ENCODE measurements around the gene DISC1. TPM values are rescaled to one million over a fixed set of nuclear protein-coding genes. Genes with fewer than 3 reads are reported as not detected.
"Not testable (repeated sequence)": the region's sequence is repeated elsewhere in the genome, so short reads cannot be mapped to it uniquely, and the experiment has no call there.

DISC1 gene
- polyA plus RNA-seq, 3 donors: 5.5 to 14.7 (median 5.8) TPM

DNA sequence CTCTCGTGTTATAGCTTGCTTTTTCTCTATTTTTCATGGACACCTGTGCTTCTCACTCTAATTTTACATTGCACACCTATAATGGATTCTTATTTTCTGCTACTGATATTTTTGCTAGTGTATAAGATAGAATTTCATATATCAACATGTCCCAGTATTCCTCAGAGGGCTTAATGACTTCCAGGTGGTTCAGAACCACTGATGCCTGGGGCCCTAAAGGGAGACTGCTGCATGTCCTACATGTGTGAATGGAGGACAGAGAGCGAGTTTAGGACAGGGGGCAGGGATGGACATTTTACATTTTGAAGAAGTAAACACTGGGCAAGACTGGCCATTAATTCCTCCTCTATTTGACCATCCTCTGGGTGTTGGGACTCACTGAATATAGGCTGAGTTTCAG, 100.6 kb downstream of the DISC1 start:
- Histone ChIP-seq H3K4me1 (ENCODE audit: control insufficient read depth in 1 of 2, insufficient read depth in 2 of 2, low read length in 2 of 2) (peaks cover 19% of the 10 kb centered on the region in 2 donors), H3K4me3 (replicated peaks in 1 of 3; ENCODE audit: low read depth in 2 of 3, low read length in 3 of 3) (no peak overlapping the region), H3K27ac (ENCODE audit: low read depth in 1 of 2, low read length in 2 of 2) (no peak overlapping the region), H3K79me2 (ENCODE audit: insufficient read depth, low read length) (peaks cover 31% of the 10 kb centered on the region), H3K36me3 (replicated peaks in 1 of 2; ENCODE audit: control insufficient read depth in 1 of 2, insufficient read depth in 2 of 2, low read length in 2 of 2) (peaks cover 0 to 23% of the 10 kb centered on the region in 2 donors), H4K20me1 (ENCODE audit: insufficient read depth, low read length) (peaks cover 59% of the 10 kb centered on the region), H3K4me2 (replicated peaks; ENCODE audit: extremely low read depth, low read length, poor library complexity, severe bottlenecking) (no peak overlapping the region), H3K27me3 (ENCODE audit: control insufficient read depth in 2 of 2, insufficient read depth in 2 of 2, low read length in 2 of 2) (no peaks in the 10 kb centered on the region), H3K9me3 (replicated peaks in 1 of 2; ENCODE audit: control insufficient read depth in 1 of 2, insufficient read depth in 1 of 2, low read length in 2 of 2) (no peaks in the 10 kb centered on the region), H3K9ac (ENCODE audit: insufficient read depth, low read length, poor library complexity, severe bottlenecking) (no peak overlapping the region), H2AFZ (ENCODE audit: insufficient read depth, low read depth, low read length, poor library complexity, severe bottlenecking) (no peak overlapping the region)
- intact Hi-C loops (cut with micrococcal nuclease): no loop called here
- DNase-seq: no peak
- Mint-ChIP-seq H3K27me3 (ENCODE audit: low read depth in 3 of 3) (no peaks in the 10 kb centered on the region), H3K27ac (no peak overlapping the region), H3K4me1 (peaks cover 22% of the 10 kb centered on the region), H3K36me3 (peaks cover 18 to 21% of the 10 kb centered on the region in 2 donors), H3K4me3 (no peak overlapping the region), H3K9me3 (no peaks in the 10 kb centered on the region)
- TF ChIP-seq, protein P1, sequence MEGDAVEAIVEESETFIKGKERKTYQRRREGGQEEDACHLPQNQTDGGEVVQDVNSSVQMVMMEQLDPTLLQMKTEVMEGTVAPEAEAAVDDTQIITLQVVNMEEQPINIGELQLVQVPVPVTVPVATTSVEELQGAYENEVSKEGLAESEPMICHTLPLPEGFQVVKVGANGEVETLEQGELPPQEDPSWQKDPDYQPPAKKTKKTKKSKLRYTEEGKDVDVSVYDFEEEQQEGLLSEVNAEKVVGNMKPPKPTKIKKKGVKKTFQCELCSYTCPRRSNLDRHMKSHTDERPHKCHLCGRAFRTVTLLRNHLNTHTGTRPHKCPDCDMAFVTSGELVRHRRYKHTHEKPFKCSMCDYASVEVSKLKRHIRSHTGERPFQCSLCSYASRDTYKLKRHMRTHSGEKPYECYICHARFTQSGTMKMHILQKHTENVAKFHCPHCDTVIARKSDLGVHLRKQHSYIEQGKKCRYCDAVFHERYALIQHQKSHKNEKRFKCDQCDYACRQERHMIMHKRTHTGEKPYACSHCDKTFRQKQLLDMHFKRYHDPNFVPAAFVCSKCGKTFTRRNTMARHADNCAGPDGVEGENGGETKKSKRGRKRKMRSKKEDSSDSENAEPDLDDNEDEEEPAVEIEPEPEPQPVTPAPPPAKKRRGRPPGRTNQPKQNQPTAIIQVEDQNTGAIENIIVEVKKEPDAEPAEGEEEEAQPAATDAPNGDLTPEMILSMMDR (IDR thresholded peaks at IDR 0.05): no peak
- no CpG with 5 or more reads among the region's 2 CpGs for WGBS (ENCODE audit: insufficient coverage)

DNA sequence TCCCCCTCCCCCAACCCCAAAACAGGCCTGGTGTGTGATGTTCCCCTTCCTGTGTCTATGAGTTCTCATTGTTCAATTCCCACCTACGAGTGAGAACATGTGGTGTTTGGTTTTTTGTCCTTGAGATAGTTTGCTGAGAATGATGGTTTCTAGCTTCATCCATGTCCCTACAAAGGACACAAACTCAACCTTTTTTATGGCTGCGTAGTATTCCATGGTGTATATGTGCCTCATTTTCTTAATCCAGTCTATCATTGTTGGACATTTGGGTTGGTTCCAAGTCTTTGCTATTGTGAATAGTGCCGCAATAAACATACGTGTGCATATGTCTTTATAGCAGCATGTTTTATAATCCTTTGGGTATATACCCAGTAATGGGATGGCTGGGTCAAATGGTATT, 102.4 kb downstream of the DISC1 start:
- H3K4me3 ChIP-seq (replicated peaks in 1 of 3; ENCODE audit: low read depth in 2 of 3, low read length in 3 of 3); H3K27ac ChIP-seq (ENCODE audit: low read depth in 1 of 2, low read length in 2 of 2); H2AFZ ChIP-seq (ENCODE audit: insufficient read depth, low read depth, low read length, poor library complexity, severe bottlenecking); H3K27ac Mint-ChIP-seq; DNase-seq; H3K27me3 Mint-ChIP-seq (ENCODE audit: low read depth in 3 of 3); H3K36me3 ChIP-seq (replicated peaks in 1 of 2; ENCODE audit: control insufficient read depth in 1 of 2, insufficient read depth in 2 of 2, low read length in 2 of 2); H3K9me3 Mint-ChIP-seq; H3K4me3 Mint-ChIP-seq; H3K27me3 ChIP-seq (ENCODE audit: control insufficient read depth in 2 of 2, insufficient read depth in 2 of 2, low read length in 2 of 2); H3K4me2 ChIP-seq (replicated peaks; ENCODE audit: extremely low read depth, low read length, poor library complexity, severe bottlenecking); intact Hi-C loops (cut with micrococcal nuclease); H3K9ac ChIP-seq (ENCODE audit: insufficient read depth, low read length, poor library complexity, severe bottlenecking); H3K9me3 ChIP-seq (replicated peaks in 1 of 2; ENCODE audit: control insufficient read depth in 1 of 2, insufficient read depth in 1 of 2, low read length in 2 of 2): not testable (repeated sequence)
- WGBS (ENCODE audit: insufficient coverage): no CpG with 5 or more reads among the region's 4 CpGs
- Mint-ChIP-seq H3K4me1 (peaks cover 22% of the 10 kb centered on the region), H3K36me3 (peaks cover 3 to 16% of the 10 kb centered on the region in 2 donors)
- H3K79me2 ChIP-seq (ENCODE audit: insufficient read depth, low read length): peaks cover 48% of the 10 kb centered on the region
- H3K4me1 ChIP-seq (ENCODE audit: control insufficient read depth in 1 of 2, insufficient read depth in 2 of 2, low read length in 2 of 2): peaks cover 19% of the 10 kb centered on the region in 2 donors
- peaks cover 75% of the 10 kb centered on the region for H4K20me1 ChIP-seq (ENCODE audit: insufficient read depth, low read length)

Measured in CD14-positive monocyte (primary cell).